Breast epithelium (tissue), 4 donors: ENCODE measurements around the gene CFAP100. TPM values are rescaled to one million over a fixed set of nuclear protein-coding genes. Genes with fewer than 3 reads are reported as not detected.

Experiments
- DNase-seq, 2 donors: peaks; one replicate each; pipeline ENCODE4 v3.0.0-alpha.2; 2019; ENCODE audit warnings: low spot score in 2 of 2
- H3K27ac ChIP-seq, 2 donors: fragments of 200-600 bp; sonication (generic) in 1 of 2; one replicate each; pipeline ENCODE4 v1.5.1; 2016 to 2019; ENCODE audit warnings: mild to moderate bottlenecking in 1 of 2
- H3K27me3 ChIP-seq, 2 donors: fragments of 200-600 bp; sonication (generic) in 1 of 2; one replicate each; pipeline versions ENCODE4 v1.5.1 to v1.6.0; 2017 to 2019; ENCODE audit warnings: control low read depth in 1 of 2, mild to moderate bottlenecking in 1 of 2
- H3K36me3 ChIP-seq: fragments of 200-600 bp; one replicate; pipeline ENCODE4 v1.5.1; 2019
- H3K4me1 ChIP-seq, 2 donors: fragments of 200-600 bp; sonication (generic); one replicate each; pipeline ENCODE4 v1.5.1; 2016 to 2019; ENCODE audit warnings: control low read depth in 1 of 2
- H3K4me3 ChIP-seq, 3 donors: fragments of 200-600 bp; sonication (generic); 1 replicate in 2 of 3; 2 replicates in 1 of 3; pipeline ENCODE4 v1.5.1; 2016 to 2019; ENCODE audit warnings: mild to moderate bottlenecking in 3 of 3, moderate library complexity in 2 of 3
- H3K9me3 ChIP-seq, 2 donors: fragments of 200-600 bp; sonication (generic) in 1 of 2; one replicate each; pipeline ENCODE4 v1.5.1; 2016 to 2019; ENCODE audit warnings: control low read depth in 1 of 2
- CTCF ChIP-seq, 3 donors: fragments of 450-650 bp; IDR thresholded peaks; one replicate each; pipeline ENCODE4 v1.5.1; 2016 to 2017; ENCODE audit warnings: antibody characterized with exemption in 3 of 3, mild to moderate bottlenecking in 3 of 3, moderate library complexity in 3 of 3
- POLR2A ChIP-seq: fragments of 450-650 bp; IDR thresholded peaks from one replicate; pipeline ENCODE4 v1.6.1; 2016; ENCODE audit warnings: antibody characterized with exemption, mild to moderate bottlenecking, moderate library complexity
- POLR2AphosphoS5 ChIP-seq, 3 donors: sonication (generic); formaldehyde crosslinking; IDR thresholded peaks; one replicate each; pipeline ENCODE4 v1.6.1; 2017; ENCODE audit warnings: antibody characterized with exemption in 3 of 3
- intact Hi-C: fragments of 100-400 bp; cut with DNase I; formaldehyde crosslinking; loops from one replicate; pipeline ENCODE4 v1.15.1; 2023; ENCODE audit warnings: low total_unique reads
- total RNA-seq, 3 donors: library from RNA; depleted of rRNA; stranded (reverse); fragments of >200 nt; gene quantifications; one replicate each; pipeline ENCODE4 v1.1.0, GENCODE V29; 2016

CFAP100 gene
- total RNA-seq, 3 donors from 2014 or later: not detected

DNA sequence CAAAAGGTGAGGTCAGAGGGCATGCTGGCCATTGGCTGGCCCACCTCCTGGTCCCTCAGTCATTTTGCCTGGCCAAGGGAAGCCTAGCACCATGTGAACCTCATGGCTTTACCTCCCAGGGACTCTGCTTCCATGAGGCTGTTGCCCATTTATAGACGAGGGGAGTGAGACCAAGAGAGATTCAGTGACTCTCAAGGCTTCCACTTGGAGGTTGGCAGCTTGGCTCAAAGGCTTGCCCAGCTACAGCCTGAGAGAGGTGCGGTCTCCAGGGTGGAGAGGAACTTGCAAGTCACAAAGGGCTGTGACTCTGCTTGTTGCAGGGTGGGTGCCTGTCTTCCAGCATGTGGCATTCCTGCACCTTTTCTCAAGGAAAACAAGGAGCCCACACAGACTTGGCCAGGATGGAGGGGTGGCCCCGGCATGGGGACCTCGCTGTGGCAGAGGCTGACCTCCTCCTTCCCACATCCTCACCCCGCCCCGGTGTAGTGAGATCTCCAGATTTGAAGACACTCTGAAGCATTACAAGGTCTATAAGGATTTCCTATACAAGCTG is 24.5 kb downstream of the CFAP100 start:
- H3K9me3 ChIP-seq: no peaks in the 10 kb centered on the region
- DNase-seq: peak in 1 of 2 donors; percentile 44
- intact Hi-C loops: no loop called here
- H3K27me3 ChIP-seq: peaks cover 0 to 41% of the 10 kb centered on the region in 2 donors
- H3K36me3 ChIP-seq: no peaks in the 10 kb centered on the region
- H3K4me3 ChIP-seq: no peak overlapping the region
- TF ChIP-seq POLR2AphosphoS5 (IDR thresholded peaks at IDR 0.05): no peak
- TF ChIP-seq POLR2A: no peak
- no peak for TF ChIP-seq CTCF (IDR thresholded peaks at IDR 0.05)
- H3K27ac ChIP-seq: no peak overlapping the region
- no peaks in the 10 kb centered on the region for H3K4me1 ChIP-seq

GRCh38 chr3:126419886-126420786 is 25.4 kb downstream of the CFAP100 start:
- no peak overlapping the region for H3K4me3 ChIP-seq
- peak in 1 of 2 donors; percentile 39 for DNase-seq
- H3K4me1 ChIP-seq: no peaks in the 10 kb centered on the region
- no peaks in the 10 kb centered on the region for H3K9me3 ChIP-seq
- intact Hi-C loops: no loop called here
- peaks cover 0 to 34% of the 10 kb centered on the region in 2 donors for H3K27me3 ChIP-seq
- H3K36me3 ChIP-seq: no peaks in the 10 kb centered on the region
- H3K27ac ChIP-seq: no peak overlapping the region
- TF ChIP-seq CTCF (IDR thresholded peaks at IDR 0.05): no peak
- TF ChIP-seq POLR2A: no peak
- no peak for TF ChIP-seq POLR2AphosphoS5 (IDR thresholded peaks at IDR 0.05)

DNA sequence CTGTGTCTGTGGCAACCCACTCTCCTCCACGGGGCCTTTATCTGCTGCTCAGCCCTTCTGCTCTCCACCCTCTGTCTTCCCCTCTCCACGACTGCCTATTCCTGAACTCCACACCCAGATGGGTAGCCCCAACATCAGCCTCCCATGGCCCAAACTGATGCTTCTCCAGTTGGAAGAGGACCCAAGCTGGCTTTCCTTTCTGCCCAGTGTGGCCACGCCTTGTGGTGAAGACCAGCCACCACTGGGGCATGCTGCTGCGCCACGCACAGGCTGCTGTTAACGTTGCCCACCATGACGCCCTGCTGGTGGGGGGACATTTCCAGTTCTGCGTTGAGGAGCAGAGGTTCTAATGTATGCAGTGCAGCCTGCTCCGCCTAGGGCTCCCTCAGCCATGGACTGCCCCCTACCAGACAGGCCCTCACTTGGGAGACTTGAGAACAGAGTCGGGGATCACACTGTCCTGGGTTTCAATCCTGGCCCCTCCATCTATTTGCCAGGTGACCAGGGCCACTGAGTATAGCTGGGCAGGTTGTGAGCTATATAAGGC is 26.9 kb downstream of the CFAP100 start:
- TF ChIP-seq POLR2A (no peak), POLR2AphosphoS5 (IDR thresholded peaks at IDR 0.05) (no peak), CTCF (IDR thresholded peaks at IDR 0.05) (no peak)
- H3K4me3 ChIP-seq: no peak overlapping the region
- no peak overlapping the region for H3K27ac ChIP-seq
- H3K9me3 ChIP-seq: peaks cover 6 to 8% of the 10 kb centered on the region in 2 donors
- intact Hi-C loops: no loop called here
- peak in 1 of 2 donors; percentile 40 for DNase-seq
- H3K36me3 ChIP-seq: no peaks in the 10 kb centered on the region
- H3K27me3 ChIP-seq: peaks cover 0 to 20% of the 10 kb centered on the region in 2 donors
- no peaks in the 10 kb centered on the region for H3K4me1 ChIP-seq

GRCh38 chr3:126422121-126422520 is 27.4 kb downstream of the CFAP100 start:
- peak in 1 of 2 donors; percentile 36 for DNase-seq

More at GRCh38 chr3:126422121-126422520, 27.4 kb downstream of the CFAP100 start:
- intact Hi-C loops: no loop called here
- no peaks in the 10 kb centered on the region for H3K4me1 ChIP-seq
- no peak overlapping the region for H3K27ac ChIP-seq
- no peak overlapping the region for H3K4me3 ChIP-seq
- no peaks in the 10 kb centered on the region for H3K36me3 ChIP-seq
- peaks cover 9 to 11% of the 10 kb centered on the region in 2 donors for H3K9me3 ChIP-seq
- TF ChIP-seq POLR2A: no peak
- no peak for TF ChIP-seq CTCF (IDR thresholded peaks at IDR 0.05)
- no peak for TF ChIP-seq POLR2AphosphoS5 (IDR thresholded peaks at IDR 0.05)
- peaks cover 0 to 16% of the 10 kb centered on the region in 2 donors for H3K27me3 ChIP-seq
